ENCODE data around the gene MANSC1.

DNA sequence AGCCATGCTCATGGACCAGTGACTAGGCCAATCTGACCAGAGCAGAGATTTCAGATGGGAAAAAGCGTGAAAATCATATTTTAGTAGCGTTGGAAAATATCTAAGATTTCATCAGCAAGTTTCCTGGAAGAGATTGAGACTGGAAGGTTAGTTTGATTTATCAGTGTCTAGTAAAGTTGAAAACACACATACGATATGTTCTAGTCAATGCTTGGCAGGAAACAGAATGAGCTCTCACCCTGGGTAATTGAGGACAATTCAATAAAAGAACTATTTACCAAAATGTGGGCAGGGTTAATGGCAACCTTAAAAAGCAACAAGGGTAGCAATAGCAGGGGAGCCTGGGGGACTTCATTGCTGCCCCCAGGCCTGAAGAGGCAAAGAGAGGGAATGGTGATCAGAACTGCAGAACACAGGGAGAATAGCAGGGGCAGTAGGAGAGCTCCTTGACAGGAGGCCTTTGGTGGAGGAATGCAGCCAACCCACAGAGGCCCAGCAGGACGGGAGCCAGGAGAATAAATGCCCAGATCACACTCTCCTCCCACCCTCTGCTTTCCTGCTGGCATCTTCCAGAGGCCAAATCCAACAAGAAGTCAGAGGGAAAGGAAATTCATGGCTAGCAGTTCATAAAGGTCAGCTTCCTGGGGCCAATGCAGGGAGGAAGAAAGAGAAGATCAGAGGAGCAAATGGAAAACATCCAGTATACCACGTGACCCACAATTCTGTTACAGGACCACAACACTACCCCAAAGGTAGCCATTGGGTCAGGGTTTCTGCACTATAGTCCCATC lies 55.6 kb downstream of the MANSC1 start:
- TF ChIP-seq POLR2A (IDR thresholded peaks at IDR 0.05; ENCODE audit: low read length) = no peak
- no peak for TF ChIP-seq GATA1 (IDR thresholded peaks at IDR 0.05; ENCODE audit: low read depth, low read length)

Data from erythroblast (primary cell).